Left ventricle myocardium inferior (tissue), 1 donor: ENCODE data around the gene RAB19. TPM values are rescaled to one million over a fixed set of nuclear protein-coding genes. Genes with fewer than 3 reads are reported as not detected.
"Not testable (repeated sequence)": the region's sequence is repeated elsewhere in the genome, so short reads cannot be mapped to it uniquely, and the experiment has no call there.

Source experiments
- DNase-seq: peaks from one replicate; pipeline ENCODE4 v3.0.0-alpha.2; 2020
- H3K27ac ChIP-seq: fragments of 200-600 bp; replicated peaks from 2 replicates; pipeline ENCODE4 v1.8.0; 2021
- H3K27me3 ChIP-seq: fragments of 200-600 bp; 2 replicates; pipeline ENCODE4 v1.8.0; 2021; ENCODE audit warnings: low read depth
- H3K36me3 ChIP-seq: fragments of 200-600 bp; 2 replicates; pipeline ENCODE4 v1.8.0; 2021
- H3K4me1 ChIP-seq: fragments of 200-600 bp; 2 replicates; pipeline ENCODE4 v1.8.0; 2021
- H3K4me3 ChIP-seq: fragments of 200-600 bp; 2 replicates; pipeline ENCODE4 v1.8.0; 2021; ENCODE audit warnings: mild to moderate bottlenecking, moderate library complexity
- H3K9me3 ChIP-seq: fragments of 200-600 bp; replicated peaks from 2 replicates; pipeline ENCODE4 v1.8.0; 2021
- CTCF ChIP-seq: fragments of 200-600 bp; IDR thresholded peaks from 2 replicates; pipeline ENCODE4 v1.8.0; 2021; ENCODE audit warnings: antibody characterized with exemption, mild to moderate bottlenecking, borderline replicate concordance
- intact Hi-C: fragments of 100-400 bp; cut with micrococcal nuclease; formaldehyde crosslinking; loops from one replicate; pipeline ENCODE4 v1.11.0; 2022
- total RNA-seq: library from RNA; stranded (reverse); fragmentation: NEBNext Ultra II Directional; extraction: Animal tissue kit (Norgen Biotek cat#: 25700); gene quantifications from one replicate; pipeline ENCODE4 v1.2.1, GENCODE V29; 2021
- donor health status: DM: no; HTN: yes; CAD: no; lungs with severe emphysema.

RAB19 gene
- total RNA-seq, 1 donor from 2014 or later = not detected

GRCh38 chr7:140404565-140405065, 757 bp downstream of the RAB19 start:
- Histone ChIP-seq H3K27ac (no peak overlapping the region), H3K9me3 (no peaks in the 10 kb centered on the region), H3K27me3 (peaks cover 37% of the 10 kb centered on the region), H3K4me1 (peaks cover 7% of the 10 kb centered on the region), H3K4me3 (no peak overlapping the region), H3K36me3 (no peaks in the 10 kb centered on the region)
- intact Hi-C loops = no loop called here
- no peak for DNase-seq
- no peak for TF ChIP-seq CTCF

- Histone ChIP-seq H3K27ac (no peak overlapping the region), H3K27me3 (peaks cover 11% of the 10 kb centered on the region), H3K36me3 (no peaks in the 10 kb centered on the region), H3K4me3 (no peak overlapping the region), H3K9me3 (no peaks in the 10 kb centered on the region), H3K4me1 (no peaks in the 10 kb centered on the region)
- intact Hi-C loops = no loop called here
- no peak for TF ChIP-seq CTCF
- no peak for DNase-seq
Measured at GRCh38 chr7:140415361-140415760, 11.5 kb downstream of the RAB19 start.

GRCh38 chr7:140415816-140416215, 12.0 kb downstream of the RAB19 start:
- H3K36me3 ChIP-seq, H3K9me3 ChIP-seq, H3K4me3 ChIP-seq, DNase-seq, H3K27ac ChIP-seq, intact Hi-C loops, H3K4me1 ChIP-seq: not testable (repeated sequence)
- peaks cover 11% of the 10 kb centered on the region for H3K27me3 ChIP-seq

GRCh38 chr7:140416560-140416959, 12.7 kb downstream of the RAB19 start:
- Histone ChIP-seq H3K4me3 (no peak overlapping the region), H3K27ac (no peak overlapping the region), H3K27me3 (peaks cover 11% of the 10 kb centered on the region), H3K36me3 (no peaks in the 10 kb centered on the region), H3K9me3 (no peaks in the 10 kb centered on the region), H3K4me1 (no peaks in the 10 kb centered on the region)
- intact Hi-C loops = no loop called here
- TF ChIP-seq CTCF = no peak
- DNase-seq = no peak

- no peak for DNase-seq
- no peaks in the 10 kb centered on the region for H3K9me3 ChIP-seq
- no peaks in the 10 kb centered on the region for H3K36me3 ChIP-seq
- no peak overlapping the region for H3K27ac ChIP-seq
- no peaks in the 10 kb centered on the region for H3K4me1 ChIP-seq
- TF ChIP-seq CTCF = no peak
- no peak overlapping the region for H3K4me3 ChIP-seq
- intact Hi-C loops = no loop called here
- H3K27me3 ChIP-seq = peaks cover 11% of the 10 kb centered on the region
Measured at GRCh38 chr7:140417456-140418155, 13.7 kb downstream of the RAB19 start.

GRCh38 chr7:140418156-140418472, 14.3 kb downstream of the RAB19 start:
- H3K27ac ChIP-seq, DNase-seq: not testable (repeated sequence)

More at GRCh38 chr7:140418156-140418472, 14.3 kb downstream of the RAB19 start:
- H3K27me3 ChIP-seq, H3K4me1 ChIP-seq, H3K36me3 ChIP-seq, intact Hi-C loops, H3K9me3 ChIP-seq, H3K4me3 ChIP-seq: not testable (repeated sequence)
